Measurements from ENCODE around the gene PEX14.

PEX14 gene

GRCh38 chr1:10639011-10639774 lies 164.4 kb downstream of the PEX14 start:
- TF ChIP-seq RAD21 (IDR thresholded peaks at IDR 0.05; ENCODE audit: low read depth), result no peak
- TF ChIP-seq USF1 (IDR thresholded peaks at IDR 0.05), result no peak
- no peak for TF ChIP-seq TEAD4 (IDR thresholded peaks at IDR 0.05)
- no peak for TF ChIP-seq EGR1 (IDR thresholded peaks at IDR 0.05)
- no peak for TF ChIP-seq YY1 (IDR thresholded peaks at IDR 0.05; ENCODE audit: low read depth)
- TF ChIP-seq ZBTB7A (IDR thresholded peaks at IDR 0.05; ENCODE audit: low read depth), result no peak

GRCh38 chr1:10639775-10640578 lies 165.2 kb downstream of the PEX14 start:
- TF ChIP-seq RAD21 (IDR thresholded peaks at IDR 0.05; ENCODE audit: low read depth) (no peak), NFIC (IDR thresholded peaks at IDR 0.05) (peak; percentile 66)

- TF ChIP-seq YY1 (IDR thresholded peaks at IDR 0.05; ENCODE audit: low read depth) (no peak), EGR1 (IDR thresholded peaks at IDR 0.05) (no peak), TAF1 (IDR thresholded peaks at IDR 0.05; ENCODE audit: low read depth) (no peak), RAD21 (IDR thresholded peaks at IDR 0.05; ENCODE audit: low read depth) (no peak), NFIC (IDR thresholded peaks at IDR 0.05) (no peak), CREB1 (IDR thresholded peaks at IDR 0.05; ENCODE audit: low read depth) (no peak), MAX (IDR thresholded peaks at IDR 0.05) (no peak), ZBTB7A (IDR thresholded peaks at IDR 0.05; ENCODE audit: low read depth) (no peak), USF1 (IDR thresholded peaks at IDR 0.05) (no peak), FOXM1 (IDR thresholded peaks at IDR 0.05; ENCODE audit: borderline replicate concordance, low read depth) (no peak), EP300 (IDR thresholded peaks at IDR 0.05; ENCODE audit: borderline replicate concordance) (no peak), CEBPB (IDR thresholded peaks at IDR 0.05) (no peak), TEAD4 (IDR thresholded peaks at IDR 0.05) (no peak), REST (IDR thresholded peaks at IDR 0.05; ENCODE audit: low read depth) (no peak)
Measured at GRCh38 chr1:10640843-10641553, 166.2 kb downstream of the PEX14 start.

- TF ChIP-seq TAF1 (IDR thresholded peaks at IDR 0.05; ENCODE audit: low read depth) (no peak), CREB1 (IDR thresholded peaks at IDR 0.05; ENCODE audit: low read depth) (no peak), EP300 (IDR thresholded peaks at IDR 0.05; ENCODE audit: borderline replicate concordance) (no peak), TCF12 (IDR thresholded peaks at IDR 0.05; ENCODE audit: low read depth) (no peak), REST (IDR thresholded peaks at IDR 0.05; ENCODE audit: low read depth) (no peak), EGR1 (IDR thresholded peaks at IDR 0.05) (no peak)
Measured at GRCh38 chr1:10641976-10642375, 167.2 kb downstream of the PEX14 start.

GRCh38 chr1:10642403-10643080 lies 167.8 kb downstream of the PEX14 start:
- TF ChIP-seq MAX (IDR thresholded peaks at IDR 0.05), result no peak
- no peak for TF ChIP-seq ZBTB7A (IDR thresholded peaks at IDR 0.05; ENCODE audit: low read depth)
- TF ChIP-seq CEBPB (IDR thresholded peaks at IDR 0.05), result no peak
- no peak for TF ChIP-seq CREB1 (IDR thresholded peaks at IDR 0.05; ENCODE audit: low read depth)
- no peak for TF ChIP-seq TEAD4 (IDR thresholded peaks at IDR 0.05)
- TF ChIP-seq EP300 (IDR thresholded peaks at IDR 0.05; ENCODE audit: borderline replicate concordance), result no peak

All from Ishikawa (cell line).